GM18867 (cell line): ENCODE data around the gene PAFAH1B2.
"Not testable (repeated sequence)": the region's sequence is repeated elsewhere in the genome, so short reads cannot be mapped to it uniquely, and the experiment has no call there.

Experiments
- ATAC-seq: cut with Tn5 transposase; IDR thresholded peaks from one replicate; pipeline ENCODE4 v1.9.1; 2021; ENCODE audit warnings: mild to moderate bottlenecking, moderate library complexity; ENCODE audit not compliant: unreplicated experiment

The PAFAH1B2 gene

GRCh38 chr11:117127171-117127901 lies 16.8 kb upstream of the PAFAH1B2 start:
- no peak for ATAC-seq

GRCh38 chr11:117128289-117128688 lies 15.8 kb upstream of the PAFAH1B2 start:
- no peak for ATAC-seq

DNA sequence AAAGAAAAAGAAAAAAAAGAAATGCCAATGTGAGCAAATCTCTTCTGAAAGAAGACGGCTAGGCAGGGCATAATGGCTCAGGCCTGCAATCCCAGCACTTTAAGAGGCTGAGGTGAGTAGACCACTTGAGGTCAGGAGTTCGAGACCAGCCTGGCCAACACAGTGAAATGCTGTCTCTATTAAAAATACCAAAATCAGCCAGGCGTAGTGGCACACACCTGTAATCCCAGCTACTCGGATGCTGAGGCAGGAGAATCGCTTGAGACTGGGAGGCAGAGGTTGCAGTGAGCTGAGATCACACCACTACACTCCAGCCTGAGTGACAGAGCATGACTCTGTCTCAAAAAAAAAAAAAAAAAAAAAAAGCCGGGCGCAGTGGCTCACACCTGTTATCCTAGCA lies 13.7 kb upstream of the PAFAH1B2 start:
- not testable (repeated sequence) for ATAC-seq

GRCh38 chr11:117130879-117131278 lies 13.2 kb upstream of the PAFAH1B2 start:
- no peak for ATAC-seq

GRCh38 chr11:117134431-117134830 lies 9.7 kb upstream of the PAFAH1B2 start:
- no peak for ATAC-seq

GRCh38 chr11:117134979-117135378 lies 9.1 kb upstream of the PAFAH1B2 start:
- not testable (repeated sequence) for ATAC-seq

DNA sequence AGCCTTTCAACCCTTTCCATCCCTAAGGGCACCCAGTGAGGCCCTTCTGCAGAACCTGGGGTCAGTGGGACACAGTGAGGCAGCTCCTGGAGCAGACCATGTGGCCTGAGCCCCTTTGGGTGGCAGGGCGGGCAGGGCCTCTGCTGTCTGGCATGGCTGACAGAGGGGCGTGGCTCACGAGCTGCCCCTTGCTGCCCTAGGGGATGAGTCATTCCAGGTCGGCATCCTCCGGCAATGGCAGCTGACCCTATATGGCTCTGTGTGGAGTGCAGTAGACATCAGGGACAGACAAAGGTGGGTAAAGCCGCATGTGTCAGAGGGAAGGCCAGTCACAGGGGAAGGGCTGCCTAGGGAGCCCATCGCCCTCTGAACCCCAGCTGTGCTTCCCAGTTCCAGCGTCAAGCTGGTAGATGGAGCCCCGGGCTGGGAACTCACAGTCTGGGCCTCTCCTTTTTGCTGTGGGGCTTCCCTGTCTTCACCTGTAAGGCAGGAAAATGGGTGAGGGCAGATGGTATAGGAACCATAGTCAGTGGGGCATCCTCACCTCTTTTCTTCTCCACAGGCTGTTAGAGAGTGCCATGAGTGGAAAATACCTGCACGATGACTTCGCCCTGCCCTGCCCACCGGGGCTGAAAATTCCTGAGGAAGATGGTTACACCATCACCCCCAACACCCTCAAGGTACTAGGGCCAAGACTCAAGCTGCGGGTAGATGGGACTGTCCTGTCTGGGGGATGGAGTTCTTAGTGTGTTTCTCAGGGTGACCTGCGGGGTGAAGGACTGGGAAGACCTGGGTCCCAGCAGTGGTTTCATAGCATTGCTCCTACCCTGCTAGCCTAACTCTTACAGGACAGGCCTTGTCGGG lies 6.6 kb upstream of the PAFAH1B2 start:
- not testable (repeated sequence) for ATAC-seq

- ATAC-seq, result no peak
Measured at GRCh38 chr11:117143390-117143789, 697 bp upstream of the PAFAH1B2 start.

GRCh38 chr11:117144477-117145392 lies 648 bp downstream of the PAFAH1B2 start:
- ATAC-seq, result peak; percentile 42

DNA sequence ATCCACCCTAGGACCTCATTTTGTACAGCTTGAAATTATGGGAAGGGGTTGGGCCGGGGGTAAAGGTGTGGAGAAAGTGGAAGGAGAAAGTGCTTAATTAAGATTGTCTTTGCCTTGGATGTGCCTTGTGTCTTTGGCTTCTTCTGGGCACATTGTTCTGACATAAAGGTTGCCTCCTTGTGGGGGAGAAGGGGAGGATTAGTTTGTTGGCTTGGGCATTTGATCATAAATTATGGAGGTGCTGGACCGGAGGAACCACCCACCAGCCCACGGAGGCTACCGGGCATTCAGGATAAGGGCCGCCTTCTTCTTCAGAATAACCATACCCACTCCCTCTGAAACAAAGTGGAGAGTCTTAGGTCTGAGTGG lies 1.3 kb downstream of the PAFAH1B2 start:
- no peak for ATAC-seq

DNA sequence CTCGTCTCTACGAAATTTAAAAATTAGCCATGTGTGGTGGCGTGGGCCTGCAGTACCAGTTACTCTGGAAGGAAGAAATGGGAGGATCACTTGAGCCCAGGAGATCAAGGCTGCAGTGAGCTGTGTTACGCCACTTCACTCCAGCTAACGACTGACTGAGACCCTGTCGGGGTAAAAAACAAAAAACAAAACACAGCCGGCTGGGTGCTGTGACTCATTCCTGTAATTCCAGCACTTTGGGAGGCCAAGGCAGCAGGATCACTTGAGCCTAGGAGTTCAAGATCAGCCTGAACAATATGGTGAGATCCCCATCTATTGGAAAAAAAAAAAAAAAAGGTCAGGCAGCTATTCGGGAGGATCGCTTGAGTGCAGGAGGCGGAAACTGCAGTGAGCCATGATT lies 2.4 kb downstream of the PAFAH1B2 start:
- ATAC-seq, result no peak

GRCh38 chr11:117152066-117152465 lies 8.0 kb downstream of the PAFAH1B2 start:
- no peak for ATAC-seq

- no peak for ATAC-seq
Measured at GRCh38 chr11:117154468-117154867, 10.4 kb downstream of the PAFAH1B2 start.

DNA sequence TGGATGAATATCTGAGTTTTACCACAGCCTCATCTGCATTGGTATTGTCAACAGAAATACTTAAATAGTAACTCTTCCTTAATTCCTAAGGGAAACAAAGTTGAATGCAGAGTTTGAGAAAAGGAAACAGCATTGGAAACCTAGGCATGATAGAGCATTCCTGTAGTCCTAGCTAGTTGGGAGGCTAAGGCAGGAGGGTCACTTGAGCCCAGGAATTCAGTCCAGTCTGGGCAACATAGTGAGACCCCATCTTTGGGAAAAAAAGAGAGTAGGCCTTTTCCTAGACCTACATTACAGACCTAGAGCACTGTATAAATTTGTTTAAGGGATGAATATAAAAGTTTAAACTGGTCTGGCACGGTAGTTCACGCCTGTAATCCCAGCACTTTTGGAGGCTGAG lies 13.4 kb downstream of the PAFAH1B2 start:
- ATAC-seq, result no peak

GRCh38 chr11:117159892-117160291 lies 15.8 kb downstream of the PAFAH1B2 start:
- ATAC-seq, result no peak

GRCh38 chr11:117160826-117161225 lies 16.7 kb downstream of the PAFAH1B2 start:
- ATAC-seq, result no peak

DNA sequence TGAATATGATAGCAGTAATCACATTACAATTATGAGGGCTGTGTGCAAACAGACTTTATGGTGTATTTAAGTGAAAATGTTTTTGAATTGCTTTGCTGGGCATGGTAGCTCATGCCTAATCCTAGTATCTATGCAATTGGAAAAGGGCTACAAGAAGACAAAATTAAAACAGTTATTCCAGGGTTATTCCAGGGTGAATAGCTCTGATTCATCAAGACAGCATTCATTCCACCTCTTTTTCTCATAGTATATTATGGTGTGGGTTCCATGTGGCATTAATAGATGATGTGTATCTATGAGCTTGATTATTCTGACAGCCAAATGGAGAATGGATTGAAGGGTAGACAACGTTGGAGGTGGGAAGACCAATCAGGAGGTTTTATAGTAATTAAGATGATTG lies 22.4 kb downstream of the PAFAH1B2 start:
- ATAC-seq, result no peak

DNA sequence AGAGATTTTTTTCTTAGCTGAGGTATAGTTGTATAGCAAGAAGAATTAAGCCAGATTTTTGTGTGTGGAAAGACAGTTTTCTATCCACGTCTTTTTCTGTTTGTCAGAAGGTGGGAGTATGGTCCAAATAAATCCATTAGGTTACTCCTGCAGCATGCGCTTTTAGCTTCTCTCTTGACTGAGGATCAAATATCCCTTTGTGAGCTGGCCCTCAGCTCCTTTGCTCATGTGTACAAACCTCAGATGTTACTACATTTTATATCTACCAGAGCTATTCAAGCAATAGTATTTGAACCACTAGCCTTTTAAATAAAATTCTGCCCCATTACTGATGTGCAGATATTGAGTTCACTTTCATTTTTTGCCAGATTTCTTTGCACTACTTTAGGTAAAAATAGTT lies 25.6 kb downstream of the PAFAH1B2 start:
- ATAC-seq, result no peak

- ATAC-seq, result no peak
Measured at GRCh38 chr11:117170210-117170609, 26.1 kb downstream of the PAFAH1B2 start.

DNA sequence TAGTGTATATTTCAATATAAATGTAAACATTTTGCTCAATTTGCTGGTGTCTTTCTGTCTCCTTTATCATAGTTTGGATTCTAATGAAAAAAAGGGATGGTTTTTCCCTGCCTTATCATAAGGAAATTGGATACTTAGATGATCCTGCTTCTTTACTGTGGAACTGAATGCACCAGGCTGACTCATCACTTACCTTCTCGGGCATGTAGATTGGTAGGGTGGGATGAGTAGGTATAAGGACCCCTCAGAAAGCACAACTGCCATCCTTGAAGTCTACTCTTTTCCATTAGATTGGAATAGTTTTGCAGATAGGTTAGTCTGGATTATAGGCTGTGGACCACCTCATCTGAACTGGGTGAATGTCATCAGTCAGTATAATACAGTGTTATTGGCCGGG lies 26.9 kb downstream of the PAFAH1B2 start:
- ATAC-seq, result no peak

DNA sequence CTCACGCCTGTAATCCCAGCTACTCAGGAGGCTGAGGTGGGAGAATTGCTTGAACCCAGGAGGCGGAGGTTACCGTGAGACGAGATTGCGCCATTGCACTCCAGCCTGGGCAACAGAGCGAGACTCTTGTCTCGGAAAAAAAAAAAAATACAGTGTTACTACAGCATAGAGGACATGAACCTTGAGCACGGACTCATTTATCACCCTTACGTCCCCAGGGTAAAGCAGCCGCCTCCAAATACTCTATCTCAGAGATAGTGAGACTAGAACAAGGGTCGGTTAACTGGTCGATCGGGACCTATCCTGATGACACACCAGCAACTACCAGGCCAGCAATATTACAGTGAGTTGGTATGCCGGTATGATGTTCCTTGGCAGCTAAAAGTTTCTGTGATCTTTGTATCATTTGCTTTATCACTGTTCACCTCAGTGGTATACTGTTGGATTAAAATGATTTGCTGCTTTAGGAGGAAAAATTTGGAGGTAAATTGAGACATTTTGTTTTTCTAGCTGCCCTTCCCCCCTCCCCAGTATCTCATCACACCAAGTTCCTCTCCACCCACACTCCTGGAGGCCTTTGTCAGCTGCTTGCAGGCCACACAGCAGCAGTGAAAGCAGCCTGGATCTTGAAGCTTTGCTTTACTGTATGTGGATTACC lies 27.4 kb downstream of the PAFAH1B2 start:
- ATAC-seq, result no peak
